IPS DF 4.7 (cell line): ENCODE measurements around the gene C3orf49.

Experiments
- DNase-seq: peaks from one replicate; pipeline ENCODE4 v3.0.0-alpha.2; 2013; ENCODE audit warnings: low spot score; ENCODE audit errors: extremely low read depth

Gene C3orf49

DNA sequence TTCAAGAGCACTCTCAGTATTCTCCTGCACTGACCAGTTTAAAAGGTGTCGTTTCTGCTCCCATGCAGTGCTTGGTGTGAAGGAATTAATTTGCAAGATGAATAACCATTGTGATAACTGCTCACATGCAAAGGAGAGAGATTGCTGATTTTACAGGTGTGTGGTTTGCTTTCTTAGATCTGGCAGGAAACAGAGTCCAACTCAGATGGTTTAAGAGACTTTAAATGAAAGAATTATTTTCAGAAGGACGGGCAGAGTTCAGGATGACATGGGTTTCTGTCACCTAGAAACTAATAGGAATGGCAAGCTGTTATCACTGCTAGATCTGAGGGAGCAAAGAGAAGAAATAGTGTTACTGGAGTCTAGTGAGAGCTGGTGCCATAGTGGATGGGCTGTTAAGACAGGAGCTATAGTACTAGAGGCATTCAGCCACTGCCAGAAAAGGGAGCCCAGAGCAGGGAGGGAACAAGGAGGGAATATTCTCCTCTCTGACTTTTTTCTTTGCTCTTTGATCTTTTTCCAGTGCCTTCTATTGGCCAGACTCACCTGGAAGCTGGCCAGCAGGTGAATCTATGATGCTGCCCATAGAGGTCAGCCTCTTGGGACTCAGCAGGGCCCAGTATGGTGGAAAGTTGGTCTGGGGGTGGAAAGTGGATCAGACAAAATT lies 59.4 kb downstream of the C3orf49 start:
- no peak for DNase-seq

GRCh38 chr3:63880653-63881052 lies 61.6 kb downstream of the C3orf49 start:
- no peak for DNase-seq

DNA sequence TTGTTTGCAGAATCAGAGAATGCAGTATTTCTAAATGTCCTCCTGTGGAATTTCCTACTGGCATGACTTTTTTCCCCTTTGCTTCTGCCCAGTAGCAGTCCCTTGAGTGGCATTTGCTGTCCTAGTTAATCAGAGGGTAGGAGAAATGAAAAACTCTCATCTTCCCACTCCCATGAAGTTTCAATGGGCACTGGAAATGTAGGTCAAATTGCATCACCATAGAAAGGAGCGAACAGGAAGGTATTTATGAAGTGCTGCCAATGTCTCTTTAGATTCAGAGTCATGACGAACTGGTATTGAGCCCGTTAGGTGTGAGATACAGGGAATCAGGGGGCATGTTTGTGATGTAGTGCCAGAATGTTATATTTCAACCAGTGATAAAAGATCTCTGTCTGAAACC lies 67.8 kb downstream of the C3orf49 start:
- no peak for DNase-seq

- DNase-seq: no peak
These were observed 72.4 kb downstream of the C3orf49 start for GRCh38 chr3:63891518-63891917.

- no peak for DNase-seq
These were observed 73.8 kb downstream of the C3orf49 start for GRCh38 chr3:63892773-63893352.

GRCh38 chr3:63895422-63896189 lies 76.5 kb downstream of the C3orf49 start:
- no peak for DNase-seq

- no peak for DNase-seq
These were observed 77.4 kb downstream of the C3orf49 start for GRCh38 chr3:63896332-63897030.
